ENCODE results near the gene EFHB. TPM values are rescaled to one million over a fixed set of nuclear protein-coding genes. Genes with fewer than 3 reads are reported as not detected.

EFHB gene
- total RNA-seq, 1 experiment from 2014 or later, result 0.30 TPM

GRCh38 chr3:19967812-19968211 is 33.8 kb upstream of the EFHB start:
- ChIA-PET RAD21 (ENCODE audit: low non-redundant PET in 1 of 2, low total read pairs in 2 of 2, uncharacterized antibody in 2 of 2, unreplicated experiment in 2 of 2) (no interaction called here), POLR2A (no interaction called here), CTCF (no interaction called here)
- H3K4me3 ChIP-seq (replicated peaks in 1 of 2; ENCODE audit: low read depth in 1 of 2, low read length in 2 of 2), result no peak overlapping the region
- H4K20me1 ChIP-seq (ENCODE audit: insufficient read depth), result 0 out of 2 replicates have a peak, but pooled peaks cover 4% of the 10 kb centered on the region
- DNase-seq (ENCODE audit: low read depth, low spot score) (no peak), ATAC-seq (no peak)
- TF ChIP-seq CEBPB (IDR thresholded peaks at IDR 0.05; ENCODE audit: low read depth), result no peak
- TF ChIP-seq ELF1 (IDR thresholded peaks at IDR 0.05; ENCODE audit: borderline replicate concordance, low read depth), result no peak
- TF ChIP-seq ZNF274 (IDR thresholded peaks at IDR 0.05; ENCODE audit: low read depth, low read length), result no peak
- TF ChIP-seq FOSL1 (IDR thresholded peaks at IDR 0.05; ENCODE audit: low read depth), result no peak
- TF ChIP-seq RAD21 (IDR thresholded peaks at IDR 0.05; ENCODE audit: low read depth), result no peak
- TF ChIP-seq, protein P1, sequence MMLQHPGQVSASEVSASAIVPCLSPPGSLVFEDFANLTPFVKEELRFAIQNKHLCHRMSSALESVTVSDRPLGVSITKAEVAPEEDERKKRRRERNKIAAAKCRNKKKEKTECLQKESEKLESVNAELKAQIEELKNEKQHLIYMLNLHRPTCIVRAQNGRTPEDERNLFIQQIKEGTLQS (IDR thresholded peaks at IDR 0.05), result no peak
- no TSS peak for BruUV-seq (replicated peaks)
- H3K4me2 ChIP-seq (ENCODE audit: low read length), result no peak overlapping the region
- H3K27me3 ChIP-seq (ENCODE audit: insufficient read depth, low read length), result no peaks in the 10 kb centered on the region
- no peaks in the 10 kb centered on the region for H3K4me1 ChIP-seq (ENCODE audit: control insufficient read depth in 1 of 2, insufficient read depth in 2 of 2, low read length in 2 of 2)
- H3K9me2 ChIP-seq (ENCODE audit: insufficient read depth), result no peaks in the 10 kb centered on the region
- H2AFZ ChIP-seq (ENCODE audit: low read depth, low read length, poor library complexity, severe bottlenecking), result no peak overlapping the region
- H3K27ac ChIP-seq (ENCODE audit: low read depth, low read length), result no peak overlapping the region
- intact Hi-C loops (cut with micrococcal nuclease), result no loop called here
- no peaks in the 10 kb centered on the region for H3K36me3 ChIP-seq (ENCODE audit: control insufficient read depth in 1 of 2, insufficient read depth in 2 of 2, low read length in 2 of 2)
- H3K9me3 ChIP-seq (ENCODE audit: control insufficient read depth in 1 of 2, insufficient read depth in 1 of 2, low read depth in 1 of 2, low read length in 2 of 2), result no peaks in the 10 kb centered on the region
- H3K79me2 ChIP-seq (ENCODE audit: insufficient read depth, low read length), result peaks cover 97% of the 10 kb centered on the region
- no peak overlapping the region for H3K9ac ChIP-seq (ENCODE audit: low read length)

DNA sequence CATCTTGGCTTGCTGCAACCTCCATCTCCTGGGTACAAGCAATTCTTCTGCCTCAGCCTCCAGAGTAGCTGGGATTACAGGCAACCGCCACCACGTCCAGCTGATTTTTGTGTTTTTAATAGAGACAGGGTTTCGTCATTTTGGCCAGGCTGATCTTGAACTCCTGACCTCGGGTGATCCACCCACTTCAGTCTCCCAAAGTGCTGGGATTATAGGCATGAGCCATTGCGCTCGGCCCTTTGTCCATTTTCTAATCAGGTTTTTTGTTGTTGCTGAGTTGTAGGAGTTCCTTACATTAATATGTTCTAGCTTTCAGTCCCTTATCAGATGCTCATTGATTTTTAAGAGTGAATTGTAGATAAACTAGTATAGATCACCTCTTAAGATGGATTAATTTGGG is 33.2 kb upstream of the EFHB start:
- BruUV-seq (replicated peaks), result no TSS peak
- Histone ChIP-seq H3K9me2 (ENCODE audit: insufficient read depth) (no peaks in the 10 kb centered on the region), H3K9ac (ENCODE audit: low read length) (no peak overlapping the region), H2AFZ (ENCODE audit: low read depth, low read length, poor library complexity, severe bottlenecking) (no peak overlapping the region), H3K4me1 (ENCODE audit: control insufficient read depth in 1 of 2, insufficient read depth in 2 of 2, low read length in 2 of 2) (no peaks in the 10 kb centered on the region), H3K27ac (ENCODE audit: low read depth, low read length) (no peak overlapping the region), H3K9me3 (ENCODE audit: control insufficient read depth in 1 of 2, insufficient read depth in 1 of 2, low read depth in 1 of 2, low read length in 2 of 2) (no peaks in the 10 kb centered on the region), H3K36me3 (ENCODE audit: control insufficient read depth in 1 of 2, insufficient read depth in 2 of 2, low read length in 2 of 2) (no peaks in the 10 kb centered on the region), H3K79me2 (ENCODE audit: insufficient read depth, low read length) (peaks cover 96% of the 10 kb centered on the region), H4K20me1 (ENCODE audit: insufficient read depth) (0 out of 2 replicates have a peak, but pooled peaks cover 2% of the 10 kb centered on the region), H3K4me3 (replicated peaks in 1 of 2; ENCODE audit: low read depth in 1 of 2, low read length in 2 of 2) (no peak overlapping the region), H3K27me3 (ENCODE audit: insufficient read depth, low read length) (no peaks in the 10 kb centered on the region), H3K4me2 (ENCODE audit: low read length) (no peak overlapping the region)
- intact Hi-C loops (cut with micrococcal nuclease), result no loop called here
- DNase-seq (ENCODE audit: low read depth, low spot score) (no peak), ATAC-seq (no peak)
- ChIA-PET RAD21 (ENCODE audit: low non-redundant PET in 1 of 2, low total read pairs in 2 of 2, uncharacterized antibody in 2 of 2, unreplicated experiment in 2 of 2) (no interaction called here), CTCF (no interaction called here), POLR2A (no interaction called here)
- no peak for TF ChIP-seq JUND (IDR thresholded peaks at IDR 0.05)
- no peak for TF ChIP-seq CTCF (IDR thresholded peaks at IDR 0.05 in 2 of 3, conservative IDR thresholded peaks at IDR 0.05 in 1 of 3; ENCODE audit: borderline replicate concordance in 1 of 3, insufficient read depth in 1 of 3, low read depth in 2 of 3, low read length in 2 of 3)
- no peak for TF ChIP-seq CEBPB (IDR thresholded peaks at IDR 0.05; ENCODE audit: low read depth)
- TF ChIP-seq SIN3A (IDR thresholded peaks at IDR 0.05; ENCODE audit: low read depth), result no peak
- TF ChIP-seq SP1 (IDR thresholded peaks at IDR 0.05; ENCODE audit: low read depth), result no peak
- no peak for TF ChIP-seq ZFX (IDR thresholded peaks at IDR 0.05)
- no peak for TF ChIP-seq FOSL1 (IDR thresholded peaks at IDR 0.05; ENCODE audit: low read depth)
- TF ChIP-seq, protein P2, sequence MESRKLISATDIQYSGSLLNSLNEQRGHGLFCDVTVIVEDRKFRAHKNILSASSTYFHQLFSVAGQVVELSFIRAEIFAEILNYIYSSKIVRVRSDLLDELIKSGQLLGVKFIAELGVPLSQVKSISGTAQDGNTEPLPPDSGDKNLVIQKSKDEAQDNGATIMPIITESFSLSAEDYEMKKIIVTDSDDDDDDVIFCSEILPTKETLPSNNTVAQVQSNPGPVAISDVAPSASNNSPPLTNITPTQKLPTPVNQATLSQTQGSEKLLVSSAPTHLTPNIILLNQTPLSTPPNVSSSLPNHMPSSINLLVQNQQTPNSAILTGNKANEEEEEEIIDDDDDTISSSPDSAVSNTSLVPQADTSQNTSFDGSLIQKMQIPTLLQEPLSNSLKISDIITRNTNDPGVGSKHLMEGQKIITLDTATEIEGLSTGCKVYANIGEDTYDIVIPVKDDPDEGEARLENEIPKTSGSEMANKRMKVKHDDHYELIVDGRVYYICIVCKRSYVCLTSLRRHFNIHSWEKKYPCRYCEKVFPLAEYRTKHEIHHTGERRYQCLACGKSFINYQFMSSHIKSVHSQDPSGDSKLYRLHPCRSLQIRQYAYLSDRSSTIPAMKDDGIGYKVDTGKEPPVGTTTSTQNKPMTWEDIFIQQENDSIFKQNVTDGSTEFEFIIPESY (IDR thresholded peaks at IDR 0.05; ENCODE audit: extremely low read depth, insufficient replicate concordance, low read length), result no peak
